GM19397 (cell line): ENCODE measurements around the gene SEZ6L.

Experiments used
- ATAC-seq: cut with Tn5 transposase; IDR thresholded peaks from one replicate; pipeline ENCODE4 v1.9.1; 2021; ENCODE audit warnings: mild to moderate bottlenecking, moderate library complexity; ENCODE audit not compliant: unreplicated experiment

Gene SEZ6L

GRCh38 chr22:26169315-26170111 lies at the start of gene SEZ6L:
SEZ6L (plus strand) TSS chr22:26169462; CDS start chr22:26169670, 208 bp downstream.
- no peak for ATAC-seq

GRCh38 chr22:26122920-26123468 lies 46.3 kb upstream of the SEZ6L start:
- no peak for ATAC-seq

DNA sequence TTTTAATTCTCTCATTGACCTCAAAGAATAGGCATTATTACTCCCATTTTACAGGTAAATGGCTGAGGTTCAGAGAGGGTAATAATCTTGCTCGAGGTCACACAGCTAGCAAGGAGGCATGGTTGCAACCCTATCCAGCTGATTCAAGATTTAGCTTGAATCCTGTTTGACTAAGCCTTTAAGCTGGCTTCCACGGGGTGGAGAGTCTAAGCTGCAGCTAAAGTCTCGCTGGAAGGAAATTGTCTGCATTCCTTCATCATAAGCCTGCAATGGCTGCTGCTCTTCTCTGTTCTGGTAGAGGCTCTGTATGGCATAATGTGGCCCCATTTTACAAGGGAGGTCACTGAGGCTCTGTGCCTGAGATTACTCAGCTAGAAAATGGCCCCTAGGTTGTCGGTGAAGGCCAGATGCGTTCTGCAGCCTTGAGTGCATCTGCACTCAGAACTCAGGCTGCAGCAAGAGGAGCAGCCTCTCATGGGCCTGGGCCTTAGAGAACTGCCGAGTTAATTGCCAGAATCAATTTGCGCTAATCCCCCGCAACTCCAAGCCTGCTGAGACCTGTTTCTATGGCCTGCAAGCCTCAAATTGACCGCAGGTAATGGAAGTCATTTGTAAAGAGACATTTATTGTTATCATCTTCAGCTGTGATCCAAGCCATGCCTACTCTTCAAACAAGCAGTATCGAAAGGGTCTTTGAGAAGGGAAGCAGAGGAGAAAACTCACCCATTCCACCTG lies 44.1 kb upstream of the SEZ6L start:
- ATAC-seq, result no peak

GRCh38 chr22:26127126-26127525 lies 42.1 kb upstream of the SEZ6L start:
- ATAC-seq, result no peak

DNA sequence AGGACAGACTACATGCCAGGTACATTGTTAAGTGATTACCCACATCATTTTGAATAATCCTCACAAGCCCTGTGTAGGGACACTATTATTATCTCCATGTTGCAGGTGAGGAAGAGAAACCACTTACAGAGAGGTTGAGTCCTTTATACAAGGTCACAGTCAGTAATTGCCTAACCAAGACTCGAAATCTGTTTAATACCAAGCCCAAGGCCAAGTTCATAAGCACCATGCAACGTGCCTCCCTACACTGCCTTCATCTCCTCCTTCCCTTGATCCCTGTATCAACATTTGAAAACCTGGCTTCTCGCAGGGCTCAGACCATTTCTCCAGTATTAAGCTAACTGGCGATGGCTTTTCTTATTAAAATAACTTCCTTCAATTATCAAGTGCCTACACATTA lies 41.7 kb upstream of the SEZ6L start:
- no peak for ATAC-seq

DNA sequence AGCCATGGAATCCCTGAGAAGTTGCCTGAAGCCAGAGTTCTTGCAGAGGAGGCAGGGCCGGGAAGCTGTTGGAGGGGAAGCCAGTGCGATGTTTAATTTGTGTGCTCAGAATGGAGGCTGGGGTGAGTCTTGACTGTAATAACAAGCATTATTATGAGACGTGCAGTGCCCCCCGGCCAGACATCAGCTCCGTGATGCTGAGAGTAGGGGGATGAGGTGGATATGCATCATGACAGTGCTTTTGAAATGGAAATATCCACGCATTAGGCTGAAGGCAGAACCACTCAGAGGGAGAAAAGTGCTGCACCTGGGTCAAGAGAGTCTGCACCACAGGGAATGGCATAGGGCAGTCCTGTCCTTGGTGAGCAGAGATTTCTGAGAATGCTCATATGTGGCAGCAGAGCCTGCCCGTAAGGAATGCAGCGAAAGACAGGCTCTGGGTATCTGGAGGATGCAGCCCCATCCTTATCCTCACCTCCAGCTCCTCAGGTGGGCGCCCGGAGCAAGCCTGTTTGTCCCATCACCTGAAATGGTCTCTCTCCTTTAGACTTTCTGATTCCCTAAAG lies 37.6 kb upstream of the SEZ6L start:
- ATAC-seq, result no peak

GRCh38 chr22:26134654-26135330 lies 34.5 kb upstream of the SEZ6L start:
- ATAC-seq, result no peak

DNA sequence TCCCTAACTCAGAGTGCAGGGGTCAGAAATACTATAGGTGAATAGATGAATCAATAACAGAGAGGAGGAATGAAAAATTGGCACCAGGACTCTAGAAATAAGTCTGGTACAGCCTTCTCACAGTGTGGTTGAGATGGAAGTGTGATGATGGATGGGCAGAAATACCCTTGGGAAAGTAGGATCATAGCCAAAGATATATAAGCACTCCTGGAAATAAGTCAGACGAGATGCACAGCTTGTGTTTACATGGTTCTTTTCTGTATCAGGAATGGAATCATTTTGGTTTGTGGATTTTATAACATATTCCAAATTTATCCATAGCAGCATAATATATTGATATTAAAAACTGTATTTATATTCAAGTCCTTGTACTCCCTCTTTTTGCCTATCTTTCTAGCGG lies 33.5 kb upstream of the SEZ6L start:
- no peak for ATAC-seq

- no peak for ATAC-seq
Measured at GRCh38 chr22:26139310-26139709, 30.0 kb upstream of the SEZ6L start.

DNA sequence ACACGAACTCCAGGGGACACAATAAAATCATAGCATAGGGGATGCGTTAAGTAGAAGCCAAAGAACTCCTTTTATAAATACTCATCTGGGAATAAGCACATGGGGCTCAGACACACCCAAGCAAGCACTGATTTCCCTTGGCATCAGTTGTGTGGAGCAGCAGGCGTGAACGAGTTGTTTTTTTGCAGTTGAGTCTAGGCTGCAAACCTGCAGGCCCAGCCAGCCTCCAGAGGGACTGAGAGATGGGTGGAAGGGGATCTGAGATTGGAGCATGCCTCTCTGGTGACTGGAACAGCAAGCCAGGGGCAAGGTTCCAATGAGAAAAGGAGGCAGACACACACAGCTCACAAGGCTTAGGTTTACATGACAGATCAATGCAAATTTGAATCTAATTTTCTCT lies 27.4 kb upstream of the SEZ6L start:
- no peak for ATAC-seq

DNA sequence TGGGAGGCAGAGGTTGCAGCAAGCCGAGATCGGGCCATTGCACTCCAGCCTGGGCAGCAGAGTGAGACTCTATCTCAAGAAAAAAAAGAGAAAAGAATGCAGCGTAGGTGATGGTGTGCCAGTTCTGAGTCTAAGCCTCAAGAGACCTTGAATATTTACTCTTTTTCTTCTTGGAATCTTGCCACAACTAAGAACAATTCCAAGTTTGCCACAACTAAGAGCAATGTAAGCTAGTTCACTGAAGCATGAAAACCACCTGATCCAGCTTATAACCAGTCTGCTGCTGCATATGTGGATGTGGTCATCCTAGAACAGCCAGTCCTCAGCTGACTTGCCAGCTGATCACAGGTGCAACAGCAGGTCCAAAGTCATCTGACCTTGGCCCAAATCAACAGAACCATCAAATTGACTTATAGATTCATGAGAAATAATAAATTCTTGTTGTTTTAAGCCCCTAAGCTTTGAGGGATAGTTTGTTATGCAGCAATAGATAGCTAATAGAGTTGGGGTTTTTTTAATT lies 25.4 kb upstream of the SEZ6L start:
- ATAC-seq, result no peak

DNA sequence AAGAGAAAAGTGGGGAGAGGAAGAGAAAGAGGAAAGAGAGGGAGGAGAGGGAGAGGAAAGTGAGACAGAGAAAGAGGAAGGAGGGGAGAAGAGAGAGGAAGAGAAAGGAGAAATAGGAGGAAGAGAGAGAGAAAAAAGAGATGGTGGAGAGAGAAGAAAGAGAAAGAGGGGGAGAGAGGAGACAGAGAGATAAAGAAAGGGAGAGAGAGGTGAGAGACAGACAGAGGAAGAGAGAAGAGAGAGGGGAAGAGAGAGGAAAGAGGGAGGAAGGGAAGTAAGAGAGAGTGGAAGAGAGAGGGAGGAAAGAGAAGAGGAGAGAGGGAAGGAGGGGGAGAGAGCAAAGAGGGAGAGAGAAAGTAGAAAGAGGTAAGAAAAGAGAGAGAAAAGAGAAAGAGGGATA lies 9.4 kb upstream of the SEZ6L start:
- no peak for ATAC-seq

GRCh38 chr22:26161746-26162145 lies 7.5 kb upstream of the SEZ6L start:
- no peak for ATAC-seq

GRCh38 chr22:26162926-26163325 lies 6.3 kb upstream of the SEZ6L start:
- no peak for ATAC-seq

DNA sequence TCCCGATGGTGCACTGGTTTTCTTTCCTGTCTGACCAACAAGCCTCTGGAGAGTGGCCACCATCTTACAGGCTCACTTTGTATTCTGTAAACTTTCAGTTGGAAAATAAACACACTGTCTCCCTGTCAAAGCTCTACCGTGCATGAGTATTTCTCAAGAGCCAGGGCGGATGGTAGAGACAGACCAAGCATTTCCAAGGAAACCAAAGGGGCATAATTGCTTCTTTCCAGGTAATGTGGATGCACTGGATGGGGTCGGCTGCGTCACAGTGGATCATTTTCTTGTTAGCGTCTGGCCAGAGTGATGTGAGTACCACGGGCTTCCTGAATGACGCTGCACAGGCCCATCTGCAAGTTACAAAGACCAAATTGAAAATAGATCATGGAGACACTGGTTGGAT lies 5.1 kb upstream of the SEZ6L start:
- ATAC-seq, result no peak

DNA sequence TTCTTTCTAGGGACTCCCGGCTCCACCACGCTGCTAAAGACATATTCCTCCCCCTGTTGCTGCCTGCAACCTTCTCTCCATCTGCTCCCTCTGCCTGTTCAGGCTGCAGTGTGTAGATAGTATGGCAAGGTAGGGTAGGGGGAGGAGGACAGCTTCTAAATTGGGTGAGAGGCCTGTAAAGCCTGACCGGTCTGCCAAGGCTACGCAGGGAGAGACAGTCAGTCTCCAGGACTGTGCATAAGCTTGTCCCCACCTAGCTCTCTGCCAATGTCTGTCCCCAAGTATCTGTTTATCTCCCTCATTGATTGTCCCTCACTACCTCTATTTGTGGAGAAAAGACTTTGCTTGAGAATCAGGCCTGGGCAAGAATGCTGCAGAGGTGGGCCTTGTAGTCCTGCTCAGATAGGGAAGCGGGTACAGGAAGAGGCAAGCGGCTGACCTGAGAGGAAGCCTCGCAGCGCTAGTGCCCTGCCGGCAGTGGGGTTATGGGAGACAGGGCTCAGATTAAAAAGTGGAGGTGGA lies 871 bp upstream of the SEZ6L start:
- ATAC-seq, result no peak

GRCh38 chr22:26168939-26169314 lies 335 bp upstream of the SEZ6L start:
- ATAC-seq, result no peak

- no peak for ATAC-seq
Measured at GRCh38 chr22:26170112-26170492, 840 bp downstream of the SEZ6L start.

DNA sequence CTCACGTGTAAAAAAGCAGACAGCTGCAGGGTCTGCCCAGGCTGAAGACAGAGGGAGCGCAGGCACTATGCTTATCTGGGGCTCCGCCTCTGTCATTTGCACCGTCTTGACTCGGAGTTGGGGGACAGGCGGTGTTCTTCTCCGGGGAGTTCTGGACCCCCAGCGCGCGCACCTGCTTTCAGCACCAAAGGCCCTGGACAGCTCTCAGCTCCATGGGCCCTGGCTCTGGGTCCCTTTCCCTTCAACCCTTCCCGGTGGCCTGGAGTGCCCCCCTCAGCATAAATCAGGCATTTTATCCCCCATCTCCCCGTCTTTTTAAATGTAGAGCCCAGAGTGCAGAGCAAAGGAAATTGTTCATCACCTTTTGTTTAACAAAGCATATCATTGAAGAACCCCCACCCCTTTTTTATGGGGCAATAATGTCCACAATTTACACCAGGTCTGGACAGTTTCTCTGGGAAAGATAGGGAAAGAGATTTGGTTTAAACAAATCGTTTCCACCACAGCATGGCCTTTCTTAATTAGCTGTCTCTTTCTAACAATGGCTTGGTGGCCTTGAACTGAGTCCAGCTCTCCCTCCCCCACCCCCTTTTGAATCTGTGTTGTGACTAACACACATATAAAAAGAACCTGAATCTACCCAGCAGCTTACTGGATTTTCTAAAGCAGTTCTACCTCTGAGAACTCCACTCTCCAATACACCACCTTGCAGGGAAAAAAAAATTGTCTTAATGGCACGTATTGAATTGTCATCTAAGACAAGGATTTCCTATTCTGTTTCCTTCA lies 1.7 kb downstream of the SEZ6L start:
- no peak for ATAC-seq

DNA sequence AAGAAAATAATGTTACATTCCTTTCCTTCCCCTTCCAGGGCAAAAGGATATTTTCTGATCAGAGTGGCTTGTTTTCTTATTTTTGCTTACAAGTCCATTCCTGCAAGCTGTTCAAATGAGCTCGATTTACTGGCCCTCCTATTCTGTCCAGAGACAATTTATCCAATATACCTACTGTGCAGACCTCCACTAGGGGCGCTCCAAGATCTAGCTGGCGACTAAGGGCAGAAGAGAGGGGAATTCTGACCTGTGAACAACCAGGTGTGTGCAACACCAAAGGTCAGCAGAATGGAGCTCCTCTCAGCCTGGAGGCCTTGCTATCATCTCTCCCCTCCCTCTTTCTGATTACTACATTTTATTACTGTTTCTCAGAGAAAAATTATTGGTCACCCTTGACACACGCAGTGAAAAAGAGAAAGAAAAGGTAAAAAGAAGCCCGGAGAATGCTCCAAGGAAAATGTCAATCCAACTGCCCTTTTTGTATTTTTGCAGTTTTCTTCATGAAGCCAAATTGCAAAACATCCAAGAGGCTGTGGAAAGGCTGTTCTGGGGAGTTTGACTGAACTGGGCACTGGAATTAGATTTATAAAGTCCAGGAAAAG lies 3.2 kb downstream of the SEZ6L start:
- no peak for ATAC-seq
